AG09309 (cell line): ENCODE data around the gene KCNJ5.

ENCODE experiments used
- DNase-seq: peaks from one replicate; pipeline ENCODE4 v3.0.0-alpha.2; 2010; ENCODE audit warnings: low read depth
- H3K4me3 ChIP-seq: 2 replicates; pipeline ENCODE4 v1.5.1; 2011; ENCODE audit warnings: mild to moderate bottlenecking, low read depth, low read length, moderate library complexity; ENCODE audit not compliant: control insufficient read depth
- CTCF ChIP-seq: IDR thresholded peaks from 2 replicates; pipeline ENCODE4 v1.5.1; 2011; ENCODE audit warnings: mild to moderate bottlenecking, low read depth, low read length, inconsistent platforms; ENCODE audit not compliant: insufficient read depth, control insufficient read depth; ENCODE audit errors: missing control alignments

KCNJ5 gene

GRCh38 chr11:128890543-128891368 lies at the start of gene KCNJ5:
TSS of gene KCNJ5 (plus strand) at chr11:128891356. CDS start at chr11:128911274, 19,918 bp downstream.
- peak within 1 kb of the TSS; percentile 55 for H3K4me3 ChIP-seq
- no peak for DNase-seq
- no peak for TF ChIP-seq CTCF

- H3K4me3 ChIP-seq: no peak overlapping the region
- no peak for DNase-seq
- TF ChIP-seq CTCF: no peak
These were observed 49.6 kb upstream of the KCNJ5 start for GRCh38 chr11:128841461-128842072.

- no peak for TF ChIP-seq CTCF
- no peak overlapping the region for H3K4me3 ChIP-seq
- DNase-seq: no peak
These were observed 47.9 kb upstream of the KCNJ5 start for GRCh38 chr11:128843198-128843785.

GRCh38 chr11:128845334-128845780 lies 45.8 kb upstream of the KCNJ5 start:
- no peak overlapping the region for H3K4me3 ChIP-seq
- TF ChIP-seq CTCF: no peak
- DNase-seq: no peak

- no peak for TF ChIP-seq CTCF
- DNase-seq: no peak
- no peak overlapping the region for H3K4me3 ChIP-seq
These were observed 44.2 kb upstream of the KCNJ5 start for GRCh38 chr11:128846985-128847384.

GRCh38 chr11:128848815-128849455 lies 42.2 kb upstream of the KCNJ5 start:
- no peak for DNase-seq
- no peak overlapping the region for H3K4me3 ChIP-seq
- peak; percentile 57 for TF ChIP-seq CTCF
